HG03457 (cell line): ENCODE results near the gene IQCK.
"Not testable (repeated sequence)": the region's sequence is repeated elsewhere in the genome, so short reads cannot be mapped to it uniquely, and the experiment has no call there.

Experiments used
- ATAC-seq: cut with Tn5 transposase; IDR thresholded peaks from one replicate; pipeline ENCODE4 v1.9.1; 2021; ENCODE audit warnings: moderate number of reproducible peaks; ENCODE audit not compliant: unreplicated experiment

IQCK gene

DNA sequence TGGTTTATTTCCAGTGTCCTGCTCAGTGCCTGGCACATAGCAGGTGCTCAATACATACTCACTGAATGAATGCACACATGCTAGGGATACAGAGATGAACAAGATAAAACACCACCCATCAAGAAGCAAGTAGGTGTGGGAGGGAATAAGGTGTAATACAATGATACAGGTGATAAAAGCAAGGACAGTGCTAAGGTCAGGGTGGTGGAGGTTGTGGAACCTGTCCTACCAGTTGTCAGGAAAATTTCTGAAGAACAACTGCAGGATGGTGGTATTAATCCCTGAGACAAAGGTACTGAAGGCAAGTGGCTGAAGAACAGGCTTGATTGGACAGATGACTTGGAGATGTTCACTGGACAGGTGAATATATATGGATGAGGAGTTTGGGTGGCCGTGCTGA is 1.9 kb upstream of the IQCK start:
- no peak for ATAC-seq

DNA sequence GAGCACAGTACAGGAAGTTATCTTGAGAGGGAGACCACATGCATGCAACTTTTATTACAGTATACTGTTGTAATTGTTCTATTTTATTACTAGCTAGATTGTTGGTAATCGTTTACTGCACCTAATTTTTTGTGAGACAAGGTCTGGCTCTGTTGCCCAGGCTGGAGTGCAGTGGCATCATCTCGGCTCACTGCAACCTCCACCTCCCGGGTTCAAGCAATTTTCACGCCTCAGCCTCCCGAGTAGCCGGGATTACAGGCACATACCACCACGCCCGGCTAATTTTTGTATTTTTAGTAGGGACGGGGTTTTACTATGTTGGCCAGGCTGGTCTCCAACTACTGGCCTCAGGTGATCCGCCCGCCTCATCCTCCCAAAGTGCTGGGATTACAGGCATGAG is 1.3 kb upstream of the IQCK start:
- ATAC-seq = not testable (repeated sequence)

DNA sequence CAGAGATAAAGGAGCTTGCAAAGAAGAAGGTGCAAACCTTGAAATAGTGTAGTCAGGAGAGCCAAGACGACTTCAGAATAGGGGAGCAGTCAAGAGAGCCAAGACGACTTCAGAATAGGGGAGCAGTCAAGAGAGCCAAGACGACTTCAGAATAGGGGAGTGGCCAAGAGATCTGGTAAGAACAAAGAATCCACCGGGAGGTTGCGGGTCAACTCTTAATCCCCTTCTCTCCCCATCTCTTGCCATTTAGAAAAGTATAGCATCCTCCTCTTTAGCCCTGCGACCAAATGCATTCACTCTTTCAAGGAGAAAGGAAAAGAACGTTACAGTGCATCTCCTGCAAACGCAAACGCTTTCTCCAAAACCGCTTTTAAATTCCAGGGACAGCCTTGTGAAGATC is 757 bp upstream of the IQCK start:
- no peak for ATAC-seq

DNA sequence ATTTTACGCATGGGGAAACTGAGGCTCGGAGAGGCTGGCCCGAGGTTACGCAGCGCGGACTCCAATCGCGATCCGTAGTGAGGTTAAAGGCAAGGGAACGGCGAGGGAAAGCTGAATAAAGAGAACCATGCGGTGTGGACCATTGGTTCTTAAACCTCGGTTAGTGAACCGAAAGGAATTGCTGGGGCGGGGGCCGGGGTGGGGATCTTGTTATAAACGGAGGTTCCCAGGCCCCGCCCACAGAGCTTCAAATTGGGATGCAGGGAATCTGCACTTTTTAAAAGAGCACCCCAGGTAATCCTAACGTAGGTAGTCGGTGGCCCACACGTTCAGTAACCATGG is 524 bp downstream of the IQCK start:
- ATAC-seq = no peak

DNA sequence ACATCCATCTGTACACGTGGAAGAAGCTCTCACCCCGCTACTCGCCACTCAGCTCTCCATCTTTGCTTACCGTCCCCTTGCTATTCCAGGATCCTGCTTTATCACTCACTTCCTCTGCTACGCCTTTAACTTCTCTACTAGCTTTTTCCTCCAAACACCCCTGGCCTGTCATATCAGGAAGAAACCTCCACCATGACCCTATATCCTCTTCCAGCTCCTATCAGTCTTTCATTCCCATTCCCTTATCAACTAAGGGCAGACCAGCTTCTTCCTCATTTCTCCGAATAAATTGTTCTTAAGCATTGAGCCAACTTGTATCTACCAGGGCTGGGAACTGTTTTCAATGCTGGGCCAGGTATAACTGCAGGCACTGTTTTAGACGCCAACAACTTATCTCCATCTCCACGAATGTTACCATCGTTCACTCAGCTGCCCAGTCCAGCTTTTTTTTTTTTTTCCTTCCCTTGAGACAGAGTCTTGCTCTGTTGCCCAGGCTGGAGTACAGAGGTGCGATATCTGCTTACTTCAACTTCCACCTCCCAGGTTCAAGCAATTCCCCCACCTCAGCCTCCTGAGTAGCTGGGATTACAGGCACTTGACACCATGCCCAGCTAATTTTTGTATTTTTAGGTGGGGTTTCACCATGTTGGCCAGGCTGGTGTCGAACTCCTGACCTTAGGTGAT is 4.3 kb downstream of the IQCK start:
- no peak for ATAC-seq

DNA sequence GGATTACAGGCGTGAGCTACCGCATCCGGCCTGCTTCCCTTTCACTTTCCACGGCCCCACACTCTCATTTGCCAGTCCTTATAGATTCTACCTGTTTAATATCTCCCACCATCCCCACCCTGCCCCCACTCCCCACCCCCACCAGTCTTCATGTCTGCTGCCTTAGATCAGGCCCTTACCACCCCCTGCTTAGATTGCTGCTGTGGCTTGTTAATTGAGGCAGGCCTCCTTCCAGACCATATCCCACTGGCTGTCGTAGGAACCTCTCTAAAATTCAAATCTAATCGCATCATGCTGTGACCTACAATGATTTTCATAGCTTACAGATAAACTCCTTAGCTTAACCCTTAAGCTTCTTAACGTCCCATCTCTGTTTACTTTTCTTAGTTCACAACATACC is 4.9 kb downstream of the IQCK start:
- no peak for ATAC-seq

DNA sequence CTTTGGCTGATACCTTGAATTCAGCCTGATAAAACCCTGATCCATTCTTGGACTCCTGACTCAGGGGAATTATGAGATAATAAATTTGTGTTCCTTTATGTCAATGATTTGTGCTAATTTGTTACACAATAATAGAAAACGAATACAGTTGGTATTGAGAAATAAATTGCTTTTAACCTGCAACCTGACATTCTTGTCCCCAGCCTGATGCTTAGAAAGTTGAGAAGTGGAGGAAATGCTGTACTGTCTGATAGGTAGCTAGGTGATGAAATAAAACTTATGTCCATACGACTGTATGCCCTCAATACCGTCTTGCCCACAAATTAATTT is 10.5 kb downstream of the IQCK start:
- no peak for ATAC-seq

DNA sequence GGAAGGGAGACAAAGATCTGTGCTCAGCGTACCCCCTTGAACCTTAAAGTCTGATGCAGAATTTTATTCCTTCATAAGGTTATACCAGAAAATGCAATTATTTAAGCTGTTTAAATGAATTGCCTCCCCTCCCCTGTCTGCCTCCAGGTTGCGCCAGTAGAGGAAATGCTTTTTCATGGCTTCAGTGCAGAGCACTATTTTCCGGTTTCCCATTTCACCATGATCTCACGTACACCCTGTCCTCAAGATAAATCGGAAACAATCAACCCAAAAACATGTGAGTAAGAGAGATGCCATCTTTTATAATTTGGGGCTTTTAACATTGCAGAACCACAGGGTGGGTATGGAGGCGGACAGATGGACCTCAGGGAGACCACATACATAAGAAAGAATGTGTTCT is 15.5 kb downstream of the IQCK start:
- ATAC-seq = no peak

DNA sequence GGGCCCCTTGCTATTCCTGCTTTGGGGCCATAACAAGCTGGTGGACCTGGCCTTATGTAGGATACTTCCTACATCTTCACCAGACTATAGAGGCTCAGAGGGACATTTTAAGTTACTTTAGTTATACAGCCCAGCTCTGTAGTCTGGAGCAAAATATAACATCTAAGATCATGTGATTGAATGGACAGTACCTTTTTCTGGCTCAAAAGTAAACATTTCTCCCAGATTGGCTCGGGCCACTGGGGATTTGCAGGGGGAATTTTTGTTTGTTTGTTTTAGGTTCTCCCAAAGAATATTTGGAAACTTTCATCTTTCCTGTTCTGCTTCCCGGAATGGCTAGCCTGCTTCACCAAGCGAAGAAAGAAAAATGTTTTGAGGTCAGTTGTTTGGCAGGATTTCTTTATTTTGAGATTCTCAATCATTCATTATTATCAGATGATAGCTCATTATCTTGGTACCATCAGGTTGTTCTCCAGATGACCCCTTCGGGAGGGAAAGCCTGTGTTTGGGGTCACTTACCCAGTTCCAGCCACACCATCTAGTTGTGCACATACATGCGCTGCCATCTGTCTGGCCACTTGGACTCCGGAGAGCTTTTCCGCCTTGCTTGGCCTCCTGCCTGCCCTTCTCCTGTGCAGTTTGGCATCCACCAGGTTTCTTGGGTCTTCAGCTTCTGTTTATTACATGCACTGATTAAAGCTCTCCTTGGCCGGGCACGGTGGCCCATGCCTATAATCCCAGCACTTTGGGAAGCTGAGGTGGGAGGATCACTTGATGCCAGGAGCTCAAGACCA is 17.2 kb downstream of the IQCK start:
- ATAC-seq = no peak

DNA sequence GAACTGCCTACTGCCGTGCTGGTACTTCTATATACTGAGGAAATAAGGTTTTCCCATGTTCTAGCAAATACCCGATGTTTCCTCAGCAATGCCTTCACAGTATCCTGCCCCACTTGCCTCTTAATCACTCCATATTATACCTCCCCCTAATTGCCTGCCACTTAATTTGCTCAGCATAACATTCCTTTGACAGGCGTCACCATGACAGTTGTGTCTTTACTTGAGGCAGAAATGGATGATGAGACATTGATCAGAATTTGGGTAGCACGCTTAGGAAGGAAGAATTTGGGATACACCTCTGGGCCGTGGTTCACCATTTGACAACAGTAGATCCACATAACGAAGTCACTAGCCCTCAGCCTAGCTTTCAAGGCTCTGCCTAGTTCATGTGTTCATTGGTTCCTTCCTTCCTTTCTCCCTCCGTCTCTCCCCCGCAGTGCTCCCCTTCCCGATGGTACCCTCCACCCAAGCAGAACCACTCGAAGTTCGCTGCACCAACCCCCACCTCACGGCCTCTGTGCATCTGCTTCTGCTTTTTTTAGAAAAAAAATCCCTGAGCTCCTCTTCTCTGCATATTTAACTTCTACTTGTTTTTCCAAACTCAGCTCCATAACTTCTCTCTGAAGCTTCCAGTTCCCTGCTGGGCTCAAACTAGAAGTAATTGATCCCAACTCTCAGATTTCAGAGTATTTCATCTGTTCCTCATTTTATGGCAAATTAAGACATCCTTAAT is 19.4 kb downstream of the IQCK start:
- ATAC-seq = no peak

DNA sequence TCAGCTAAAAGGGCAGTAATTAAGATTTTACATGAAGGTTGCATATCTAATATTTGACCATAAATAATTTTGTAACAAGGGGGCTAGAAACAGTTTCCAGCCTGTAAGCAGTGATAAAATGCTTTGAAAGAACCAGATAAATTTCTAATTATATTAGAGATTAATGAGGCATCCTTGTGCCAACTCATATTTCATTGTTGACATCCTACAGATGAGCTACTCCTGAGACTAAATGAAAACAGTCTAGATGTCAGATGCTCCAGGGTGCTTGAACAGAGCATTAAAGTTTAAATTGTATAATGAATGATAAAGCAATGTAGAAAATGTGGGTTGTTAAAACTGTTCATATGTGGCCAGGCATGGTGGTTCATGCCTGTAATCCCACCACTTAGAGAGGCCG is 23.3 kb downstream of the IQCK start:
- ATAC-seq = no peak

DNA sequence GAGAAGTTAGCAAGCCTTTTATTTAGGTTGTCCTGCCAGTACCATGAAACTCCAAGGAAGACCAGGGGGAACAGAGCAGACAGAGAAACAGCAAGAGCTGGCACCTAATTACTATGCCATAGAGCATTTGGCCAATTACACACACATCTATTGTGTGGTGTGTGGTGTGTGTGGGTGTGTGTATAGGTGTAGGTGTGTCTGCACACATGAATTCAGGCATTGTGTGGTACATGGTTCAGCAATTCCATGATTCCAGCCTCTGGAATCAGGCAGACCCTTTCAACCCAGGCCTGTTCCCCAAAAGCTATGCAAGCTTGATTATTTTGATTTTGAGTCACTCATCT is 25.7 kb downstream of the IQCK start:
- no peak for ATAC-seq

DNA sequence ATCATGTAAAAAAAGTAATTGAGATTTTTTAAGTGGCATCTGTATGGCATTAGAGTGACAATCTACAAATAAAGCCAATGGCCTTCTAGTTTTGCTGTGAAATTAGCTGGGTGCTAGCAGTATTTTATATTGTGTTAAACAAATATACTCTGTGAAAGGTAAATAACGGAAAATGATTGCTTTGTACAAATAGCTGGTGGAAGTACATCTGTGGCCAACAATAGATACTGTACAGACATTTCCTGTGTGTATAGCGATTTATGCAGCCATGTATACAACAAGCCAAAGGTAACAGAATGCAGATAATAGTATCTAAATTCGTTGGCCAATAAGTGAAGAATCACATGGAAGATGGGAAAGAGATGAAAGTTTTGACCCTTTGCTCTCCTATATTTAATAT is 26.6 kb downstream of the IQCK start:
- ATAC-seq = no peak

DNA sequence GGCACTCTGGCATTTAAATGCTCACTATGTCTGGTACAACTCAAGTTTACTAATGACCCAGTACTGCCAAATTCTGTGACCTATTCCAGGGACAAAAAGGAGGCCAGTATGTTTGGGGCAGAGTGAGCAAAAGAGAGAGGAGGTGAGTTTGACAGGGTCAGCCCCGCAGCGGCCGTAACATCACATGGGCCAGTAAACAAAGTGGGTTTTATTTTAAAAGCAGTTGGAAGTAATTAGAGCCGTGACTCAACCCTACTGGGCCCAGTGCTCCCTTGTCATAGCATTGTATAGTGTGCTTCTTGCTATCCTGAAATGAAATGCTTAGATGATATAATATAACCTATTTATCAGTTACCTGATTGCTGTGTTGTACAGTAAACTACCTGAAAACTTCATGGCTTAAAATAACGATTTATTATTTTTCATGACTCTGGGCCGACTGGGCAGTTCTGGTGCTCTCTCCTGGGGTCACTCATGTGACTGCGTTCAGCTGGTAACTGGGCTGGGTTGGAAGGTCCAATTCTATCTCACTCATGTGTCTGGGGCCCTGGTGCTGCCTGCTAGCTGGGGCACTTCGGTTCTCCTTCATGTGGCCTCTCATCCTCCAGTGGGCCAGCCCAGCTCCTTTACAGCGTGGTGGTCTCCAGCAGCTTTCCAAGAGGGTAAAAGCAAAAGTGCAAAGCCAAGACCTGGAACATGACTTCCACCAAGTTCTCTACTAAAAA is 27.4 kb downstream of the IQCK start:
- ATAC-seq = no peak

DNA sequence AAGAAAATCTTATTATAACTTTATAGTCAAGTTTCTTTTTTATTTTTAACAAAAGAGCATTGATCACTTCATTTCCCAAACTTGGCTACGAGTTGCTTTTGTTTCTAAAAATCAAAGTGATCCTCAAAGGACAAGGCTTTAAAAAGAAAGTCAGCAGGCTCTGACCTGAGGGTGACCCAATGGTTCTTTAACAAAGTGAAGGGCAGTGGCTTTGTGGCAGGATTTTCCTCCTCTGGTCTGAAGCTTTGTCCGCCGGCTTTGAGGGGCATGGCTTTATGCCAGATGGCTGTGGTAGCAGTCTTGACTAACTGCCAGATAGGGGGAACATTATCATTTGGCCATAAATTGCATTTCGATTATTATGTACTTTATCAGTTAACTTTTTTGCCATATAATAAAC is 28.5 kb downstream of the IQCK start:
- ATAC-seq = no peak

DNA sequence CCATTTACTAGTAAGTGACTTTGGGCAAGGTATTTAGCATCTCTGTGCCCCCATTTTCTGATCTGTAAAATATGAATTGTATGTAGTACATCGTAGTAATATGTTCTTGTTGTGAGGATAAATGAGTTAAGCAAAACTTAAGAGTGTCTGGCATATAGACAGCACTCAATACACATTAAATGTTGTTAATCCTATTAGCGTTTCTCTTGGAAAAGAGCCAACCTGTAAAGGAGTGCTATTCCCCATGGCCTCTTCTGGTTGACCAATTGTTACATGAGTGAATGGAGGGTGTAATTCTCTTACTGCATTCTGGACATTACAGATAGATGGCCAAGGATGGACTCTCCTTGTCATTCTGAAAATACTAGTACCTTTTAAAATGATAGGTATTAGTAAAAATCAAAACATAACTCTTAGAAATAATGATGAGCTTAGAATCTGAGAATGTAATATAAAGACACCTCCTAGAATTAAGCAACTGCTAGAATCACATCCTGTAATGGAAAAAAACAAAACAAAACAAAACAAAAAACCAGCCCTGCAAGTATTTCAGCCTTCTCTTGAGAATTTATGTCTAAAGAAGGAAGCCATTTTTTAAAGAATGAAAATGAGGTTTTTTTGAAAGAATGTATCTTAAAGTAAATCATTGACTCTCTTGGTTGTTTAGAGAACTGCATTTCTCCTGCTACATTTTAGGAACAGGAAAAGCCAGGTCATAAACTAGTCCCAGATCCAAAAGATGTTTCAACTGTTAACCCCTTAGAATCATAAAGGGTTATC is 30.5 kb downstream of the IQCK start:
- ATAC-seq = no peak

DNA sequence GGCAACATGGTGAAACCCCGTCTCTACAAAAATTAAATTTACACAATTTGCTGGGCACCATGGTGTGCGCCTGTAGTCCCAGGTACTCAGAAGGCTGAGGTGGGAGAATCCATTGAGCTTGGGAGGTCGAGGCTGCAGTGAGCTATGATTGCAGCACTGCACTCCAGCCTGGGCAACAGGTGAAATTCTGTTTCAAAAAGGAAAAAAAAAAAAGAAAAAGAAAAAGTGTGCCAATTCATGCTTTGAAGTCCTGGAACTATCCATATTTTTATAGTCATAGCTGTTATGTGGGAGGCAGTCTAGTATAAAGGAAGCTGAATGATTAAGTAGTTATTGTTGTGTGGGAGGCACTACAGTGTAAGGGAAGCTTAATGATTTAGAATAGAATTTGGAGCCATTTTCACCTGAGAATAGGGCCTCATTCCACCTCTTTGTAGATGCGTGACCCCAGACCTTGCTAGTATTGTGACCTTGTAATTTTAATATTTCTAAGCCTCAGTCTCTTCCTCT is 31.6 kb downstream of the IQCK start:
- ATAC-seq = no peak

DNA sequence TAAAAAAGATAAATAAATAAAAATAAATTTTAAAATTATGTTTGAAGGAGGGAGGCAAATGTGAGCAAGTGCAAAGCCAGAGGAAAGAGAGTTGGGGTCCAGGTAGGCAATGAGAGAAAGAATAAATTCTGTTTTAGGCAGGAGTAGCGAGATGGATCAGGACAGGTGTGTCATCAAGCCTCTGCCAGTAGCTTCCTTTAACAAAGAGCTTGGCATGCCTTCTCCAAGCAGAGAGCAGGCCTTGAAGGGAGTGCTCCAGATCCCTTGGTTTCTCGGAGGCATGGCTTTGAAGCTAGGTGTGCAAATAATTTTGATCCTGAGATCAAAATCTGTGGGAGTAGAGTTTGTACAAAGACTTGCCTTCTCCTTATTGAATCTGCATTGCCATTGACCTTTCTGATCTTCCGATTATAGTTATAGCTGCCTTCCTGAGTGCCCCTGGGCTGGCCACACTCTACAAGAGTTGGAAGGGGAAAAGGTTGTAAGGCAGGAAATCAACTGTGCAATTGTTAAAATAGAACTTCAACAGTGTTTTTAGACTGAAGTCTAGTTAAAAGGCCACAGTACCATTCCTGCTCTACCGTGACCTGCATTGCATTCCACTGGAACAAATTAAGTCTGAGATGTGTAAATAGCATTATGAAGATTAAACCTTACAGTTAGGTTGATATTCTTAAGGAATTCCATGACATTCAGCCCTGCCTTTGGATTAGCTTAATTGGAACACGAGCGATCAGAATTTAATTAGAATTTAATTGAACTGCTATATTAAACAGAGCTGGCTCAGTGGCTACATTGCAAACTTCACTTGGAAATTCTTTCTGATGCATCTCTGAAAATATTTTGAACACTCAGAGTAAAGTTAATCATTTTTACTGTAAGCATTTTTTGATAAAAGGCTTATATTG is 33.7 kb downstream of the IQCK start:
- no peak for ATAC-seq

DNA sequence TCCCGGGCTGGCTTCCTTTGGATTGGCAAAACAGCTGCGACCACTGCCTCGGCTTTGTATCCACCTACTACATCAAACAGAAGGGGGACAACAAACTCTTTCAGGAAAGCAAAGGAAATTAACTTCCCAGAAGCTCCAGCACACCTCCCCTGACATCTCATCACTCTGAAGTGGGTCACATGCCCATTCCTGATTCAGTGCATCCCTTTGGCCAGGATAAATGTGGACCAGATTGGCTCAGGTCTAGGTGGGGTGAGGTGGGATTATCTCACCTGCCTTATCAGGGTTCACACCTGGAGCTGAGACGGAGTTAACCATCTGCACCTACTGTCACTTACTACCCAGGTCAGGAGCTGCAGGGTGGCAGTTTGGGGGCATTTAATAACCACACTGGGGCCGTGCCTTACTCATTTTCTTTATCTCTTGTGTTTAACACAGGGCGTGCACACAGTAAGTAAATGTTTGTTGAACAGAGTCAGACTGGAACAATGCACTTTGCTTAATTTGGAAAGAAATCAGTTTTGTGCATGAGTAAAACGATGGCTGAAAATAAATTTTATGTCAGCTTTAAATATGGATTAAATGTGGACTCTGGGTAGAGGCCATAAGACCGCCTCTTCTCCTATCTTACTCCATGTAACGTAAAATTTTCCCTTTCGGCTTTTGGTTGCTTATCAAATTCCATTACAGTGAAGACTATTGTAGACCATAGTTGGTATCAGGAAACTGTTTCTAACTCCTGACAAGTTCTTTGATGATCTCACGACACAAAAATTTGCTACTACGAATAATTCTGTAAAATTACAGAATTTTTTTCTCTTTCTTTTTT is 36.0 kb downstream of the IQCK start:
- ATAC-seq = no peak
